Testis (tissue), 3 donors: Measurements from ENCODE around the gene CELF4. TPM values are rescaled to one million over a fixed set of nuclear protein-coding genes. Genes with fewer than 3 reads are reported as not detected.

Experiments
- DNase-seq: peaks from one replicate; pipeline ENCODE4 v3.0.0-alpha.2; 2019
- H3K27ac ChIP-seq, 2 donors: fragments of 200-600 bp; sonication (generic); one replicate each; pipeline ENCODE4 v1.5.1; 2019
- H3K27me3 ChIP-seq: fragments of 200-600 bp; sonication (generic); one replicate; pipeline ENCODE4 v1.5.1; 2019
- H3K36me3 ChIP-seq: fragments of 200-600 bp; sonication (generic); one replicate; pipeline ENCODE4 v1.5.1; 2017; ENCODE audit warnings: low read depth; ENCODE audit errors: missing control alignments
- H3K4me1 ChIP-seq: fragments of 200-600 bp; sonication (generic); one replicate; pipeline ENCODE4 v1.5.1; 2019
- H3K4me3 ChIP-seq, 2 donors: fragments of 200-600 bp; sonication (generic); one replicate each; pipeline ENCODE4 v1.5.1; 2017 to 2019
- H3K9me3 ChIP-seq: fragments of 200-600 bp; sonication (generic); one replicate; pipeline ENCODE4 v1.5.1; 2017
- CTCF ChIP-seq, 3 experiments: fragments of 450-650 bp in 2 of 3; fragments of 200-600 bp in 1 of 3; sonication (generic) in 1 of 3; IDR thresholded peaks; one replicate each; pipeline ENCODE4 v1.5.1; 2016 to 2019; ENCODE audit warnings: antibody characterized with exemption in 3 of 3, mild to moderate bottlenecking in 2 of 3, moderate library complexity in 1 of 3
- POLR2A ChIP-seq: fragments of 450-650 bp; IDR thresholded peaks from one replicate; pipeline ENCODE4 v1.6.1; 2017; ENCODE audit warnings: antibody characterized with exemption, mild to moderate bottlenecking, moderate library complexity
- WGBS, 2 donors: methylation state at CpG; one replicate each; pipeline ENCODE4 v1.1.5; 2018; 5-methylcytosine and 5-hydroxymethylcytosine counted together
- intact Hi-C: fragments of 100-400 bp; cut with DNase I; formaldehyde crosslinking; loops from one replicate; pipeline ENCODE4 v1.15.1; 2023; ENCODE audit warnings: low total_unique reads
- polyA plus RNA-seq: library from polyadenylated mRNA; stranded (reverse); fragments of 350-450 nt; fragmentation: Illumina TruSeq; extraction: RNeasy Lipid Tissue Mini Kit (QIAGEN cat#74804); gene quantifications from one replicate; pipeline ENCODE4 v1.2.3, GENCODE V29; 2014; ENCODE audit warnings: low read depth, low replicate concordance; ENCODE audit not compliant: insufficient read depth
- total RNA-seq, 2 donors: library from RNA; depleted of rRNA; stranded (reverse); fragments of >200 nt; gene quantifications; one replicate each; pipeline ENCODE4 v1.2.3, GENCODE V29; 2016

The CELF4 gene
- total and polyA plus RNA-seq, 3 donors from 2014 or later = 3.9 to 6.3 (median 4.8) TPM

GRCh38 chr18:37274309-37275236, 291.0 kb downstream of the CELF4 start:
- H3K27me3 ChIP-seq = no peaks in the 10 kb centered on the region
- WGBS, 2 donors = 36 to 44% methylated on average over 23 to 82 of the region's 82 CpGs
- intact Hi-C loops = no loop called here
- H3K27ac ChIP-seq = no peak overlapping the region
- H3K4me3 ChIP-seq = peak overlapping the region; percentile 4 to 29
- TF ChIP-seq POLR2A (no peak), CTCF (IDR thresholded peaks at IDR 0.05) (no peak)
- no peaks in the 10 kb centered on the region for H3K4me1 ChIP-seq
- H3K36me3 ChIP-seq = no peaks in the 10 kb centered on the region
- no peaks in the 10 kb centered on the region for H3K9me3 ChIP-seq
- DNase-seq = peak; percentile 15

GRCh38 chr18:37272841-37273240, 292.8 kb downstream of the CELF4 start:
- 80 to 81% methylated on average over 5 to 15 of the region's 16 CpGs for WGBS, 2 donors
- no peak for DNase-seq
- Histone ChIP-seq H3K27me3 (no peaks in the 10 kb centered on the region), H3K4me3 (no peak overlapping the region), H3K27ac (no peak overlapping the region), H3K4me1 (no peaks in the 10 kb centered on the region), H3K9me3 (no peaks in the 10 kb centered on the region), H3K36me3 (no peaks in the 10 kb centered on the region)
- intact Hi-C loops = no loop called here
- TF ChIP-seq POLR2A (no peak), CTCF (IDR thresholded peaks at IDR 0.05) (no peak)

- no peak for TF ChIP-seq CTCF (IDR thresholded peaks at IDR 0.05)
- TF ChIP-seq POLR2A = no peak
- no peak for DNase-seq
- 45 to 64% methylated on average over 2 of the region's 2 CpGs for WGBS, 2 donors
Measured at GRCh38 chr18:37272226-37272625, 293.4 kb downstream of the CELF4 start.

GRCh38 chr18:37270666-37271052, 294.9 kb downstream of the CELF4 start:
- DNase-seq = no peak
- no peak for TF ChIP-seq POLR2A
- no peak for TF ChIP-seq CTCF (IDR thresholded peaks at IDR 0.05)
- intact Hi-C loops = no loop called here

More at GRCh38 chr18:37272226-37272625, 293.4 kb downstream of the CELF4 start:
- intact Hi-C loops = no loop called here
- H3K4me1 ChIP-seq = no peaks in the 10 kb centered on the region
- H3K36me3 ChIP-seq = no peaks in the 10 kb centered on the region
- H3K4me3 ChIP-seq = no peak overlapping the region
- H3K27me3 ChIP-seq = no peaks in the 10 kb centered on the region
- H3K9me3 ChIP-seq = no peaks in the 10 kb centered on the region
- H3K27ac ChIP-seq = no peak overlapping the region

More at GRCh38 chr18:37270666-37271052, 294.9 kb downstream of the CELF4 start:
- Histone ChIP-seq H3K27me3 (no peaks in the 10 kb centered on the region), H3K4me1 (no peaks in the 10 kb centered on the region), H3K27ac (no peak overlapping the region), H3K36me3 (no peaks in the 10 kb centered on the region), H3K9me3 (no peaks in the 10 kb centered on the region), H3K4me3 (no peak overlapping the region)
- WGBS, 2 donors = 76 to 92% methylated on average over 7 of the region's 7 CpGs
